ENCODE results near the gene PRDM5.

The PRDM5 gene

DNA sequence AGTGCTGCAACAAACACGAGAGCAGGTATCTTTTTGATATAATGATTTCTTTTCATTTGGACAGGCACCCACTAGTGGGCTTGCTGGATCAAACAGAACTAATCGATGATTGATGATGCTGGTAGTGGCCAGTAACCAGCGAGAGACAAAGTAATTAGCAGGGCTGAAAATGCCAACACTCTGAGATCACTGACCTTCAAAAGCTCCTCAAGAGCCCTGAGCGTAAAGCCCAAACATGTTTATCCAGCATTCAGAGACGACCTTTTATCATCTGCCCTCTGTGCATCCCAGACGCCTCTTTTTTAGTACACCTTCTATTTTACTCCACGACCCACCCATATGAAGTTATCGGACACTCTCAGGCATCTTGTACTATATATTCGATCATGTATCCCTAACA, 186.2 kb downstream of the PRDM5 start:
- DNase-seq: no peak

DNA sequence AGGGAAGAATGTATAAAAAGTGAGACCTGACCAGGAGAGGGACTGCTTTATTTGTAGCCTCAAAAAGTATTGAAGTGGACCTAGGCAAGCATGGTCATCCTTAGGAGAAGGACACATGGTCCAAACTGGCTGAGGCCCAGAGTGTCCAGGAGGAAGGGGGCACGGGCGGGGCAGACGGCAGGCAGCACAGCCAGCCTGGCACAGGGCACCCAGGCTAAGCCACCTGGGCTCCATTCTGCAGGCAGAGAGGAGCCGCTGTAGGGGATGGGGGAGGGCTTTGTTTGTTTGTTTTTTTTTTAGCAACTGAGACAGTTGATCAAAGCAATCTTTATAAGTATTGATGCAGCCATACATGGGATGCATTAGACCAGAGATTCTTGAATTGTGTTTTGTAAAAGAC, 188.6 kb downstream of the PRDM5 start:
- DNase-seq: no peak

DNA sequence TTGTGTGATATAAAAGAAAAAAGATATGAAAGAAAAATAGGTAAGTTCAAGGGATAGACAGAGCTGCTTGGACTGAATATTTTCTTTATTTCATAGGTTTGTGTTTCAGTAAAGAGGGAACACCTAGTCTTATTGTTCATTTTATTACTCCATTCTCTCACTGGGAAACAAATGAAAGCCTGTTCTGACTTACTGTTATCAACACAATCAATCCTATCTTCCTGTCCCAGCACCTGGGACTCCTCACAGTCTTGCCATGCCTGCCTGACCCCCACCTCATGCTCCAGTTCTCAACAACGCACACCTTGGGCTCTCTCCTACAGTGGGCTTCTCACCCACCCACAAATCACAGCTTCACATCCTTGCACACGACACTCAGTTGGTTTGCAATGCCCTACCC, 189.5 kb downstream of the PRDM5 start:
- DNase-seq: no peak

DNA sequence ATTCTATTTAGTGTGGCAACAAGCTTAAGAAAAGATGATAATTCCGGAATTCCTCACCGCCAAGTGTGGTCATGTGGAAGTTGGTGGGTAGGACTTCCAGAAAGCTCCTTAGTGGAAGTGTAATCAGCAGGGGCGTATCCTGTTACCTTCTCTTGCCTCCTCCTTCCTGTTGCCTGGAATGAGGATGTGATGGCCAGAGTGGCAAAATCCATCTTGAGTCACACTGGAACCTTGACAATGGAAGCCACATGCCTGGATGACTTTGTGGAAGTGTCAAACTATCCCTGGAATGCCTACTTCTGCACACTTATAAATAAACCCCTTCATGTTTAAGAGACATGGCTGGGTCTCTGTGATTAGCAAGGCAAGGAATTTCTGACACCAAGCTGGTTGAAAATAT, 191.0 kb downstream of the PRDM5 start:
- DNase-seq: no peak

- no peak for DNase-seq
Observed at GRCh38 chr4:120730777-120731320, 191.7 kb downstream of the PRDM5 start.

GRCh38 chr4:120728892-120729675, 193.4 kb downstream of the PRDM5 start:
- no peak for DNase-seq

DNA sequence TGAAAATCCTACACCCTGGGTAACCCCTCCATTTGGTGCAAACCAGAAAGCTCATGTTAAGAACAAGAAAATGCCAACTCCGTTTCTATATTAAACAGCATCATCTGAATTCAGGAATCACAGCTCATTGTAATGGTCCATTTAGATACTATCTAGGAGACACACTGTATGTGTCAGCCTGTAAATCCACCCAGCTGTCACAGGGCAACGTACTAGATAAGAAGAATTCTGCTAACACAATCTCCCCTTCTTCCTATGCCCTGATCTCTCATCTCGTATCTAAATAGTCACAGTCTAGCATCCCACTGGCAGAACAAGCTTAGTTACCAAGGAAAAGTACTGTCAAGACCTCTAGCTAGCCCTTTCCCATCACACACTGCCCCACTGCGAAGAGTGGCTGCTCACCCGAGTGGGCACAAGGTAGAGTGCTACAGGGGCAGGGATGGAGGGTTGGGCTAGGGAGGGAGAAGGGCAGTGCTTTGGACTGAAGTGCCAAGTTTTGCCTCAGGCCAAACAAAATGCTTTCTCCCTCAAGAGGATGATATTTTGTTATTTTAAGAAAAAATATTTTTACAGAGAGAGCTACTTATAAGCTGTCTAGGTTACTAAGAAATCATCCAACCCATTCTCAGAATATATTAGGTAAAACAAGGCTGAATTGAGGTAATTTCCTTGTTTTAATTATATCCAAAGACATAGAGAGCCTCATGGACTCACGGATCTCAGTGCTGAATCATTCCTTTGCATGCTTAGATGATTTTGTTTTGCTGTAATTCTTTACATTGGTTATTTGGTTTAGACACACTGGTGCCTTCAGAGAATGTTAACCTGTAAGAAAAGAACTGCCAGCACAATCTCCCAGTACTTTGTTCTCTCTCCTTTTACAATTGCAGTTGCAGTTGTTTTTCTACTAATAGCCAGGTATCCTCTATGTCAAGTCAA, 196.6 kb downstream of the PRDM5 start:
- DNase-seq: no peak

- DNase-seq: no peak
Observed at GRCh38 chr4:120724656-120725055, 197.9 kb downstream of the PRDM5 start.

DNA sequence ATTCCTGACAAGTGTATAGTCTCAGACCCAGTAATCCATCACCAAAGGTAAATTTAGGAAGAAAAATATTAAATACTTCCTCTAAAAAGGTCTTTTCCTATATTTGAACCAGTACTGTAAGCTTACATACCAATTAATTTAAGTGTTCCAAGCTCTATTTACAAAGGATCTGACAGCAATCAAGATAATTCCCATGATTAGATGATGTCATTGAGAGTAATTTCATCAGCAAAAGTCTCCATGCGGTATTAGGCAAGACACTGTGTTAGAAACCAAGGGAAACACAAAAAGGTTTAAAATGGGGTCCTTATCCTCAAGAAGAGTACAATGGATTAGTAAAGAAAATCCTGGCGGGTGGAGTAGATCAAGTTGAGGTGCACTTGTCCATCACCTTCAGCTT, 198.5 kb downstream of the PRDM5 start:
- DNase-seq: no peak

DNA sequence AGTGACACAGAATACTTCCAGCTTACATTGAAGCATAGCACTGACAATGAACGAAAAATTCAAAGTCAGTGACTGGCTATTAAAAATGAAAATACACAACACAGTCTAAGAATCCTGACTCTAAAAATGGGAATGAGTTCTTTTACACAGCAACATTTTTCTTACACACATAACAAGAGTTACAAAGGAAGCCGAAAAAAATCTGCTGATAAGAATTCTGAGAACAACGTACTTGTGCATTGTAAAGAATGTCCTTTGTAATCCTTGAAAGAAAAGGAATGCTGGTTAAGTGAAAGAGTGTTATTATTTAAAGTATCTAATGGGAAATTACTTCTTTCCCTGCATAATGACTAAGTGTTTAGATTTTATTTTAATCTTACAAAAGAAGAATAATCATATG, 199.4 kb downstream of the PRDM5 start:
- DNase-seq: no peak

DNA sequence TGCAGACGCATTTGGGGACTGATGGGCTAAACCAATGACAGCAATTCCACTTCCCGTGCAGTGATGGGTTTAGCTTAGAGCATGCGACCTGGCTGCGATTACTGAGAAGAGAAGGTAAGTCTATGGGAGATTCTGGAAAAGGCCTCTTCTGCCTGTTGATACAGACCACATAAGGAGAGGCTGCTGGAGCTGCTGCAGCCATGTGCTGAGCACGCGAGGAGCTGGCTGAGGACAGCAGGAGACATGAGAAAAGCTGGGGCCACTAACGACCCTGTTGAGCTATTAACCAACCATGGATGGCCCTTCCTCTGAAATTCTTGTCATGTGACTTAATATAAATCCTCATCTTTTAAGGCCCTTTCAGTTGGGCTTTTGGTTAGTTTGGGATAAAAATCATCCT, 199.9 kb downstream of the PRDM5 start:
- no peak for DNase-seq

- no peak for DNase-seq
Observed at GRCh38 chr4:120720354-120720934, 202.1 kb downstream of the PRDM5 start.

GRCh38 chr4:120718979-120719566, 203.5 kb downstream of the PRDM5 start:
- DNase-seq: no peak

- DNase-seq: no peak
Observed at GRCh38 chr4:120716346-120716745, 206.2 kb downstream of the PRDM5 start.

GRCh38 chr4:120714417-120715010, 208.0 kb downstream of the PRDM5 start:
- no peak for DNase-seq

GRCh38 chr4:120709991-120710390, 212.5 kb downstream of the PRDM5 start:
- DNase-seq: no peak

DNA sequence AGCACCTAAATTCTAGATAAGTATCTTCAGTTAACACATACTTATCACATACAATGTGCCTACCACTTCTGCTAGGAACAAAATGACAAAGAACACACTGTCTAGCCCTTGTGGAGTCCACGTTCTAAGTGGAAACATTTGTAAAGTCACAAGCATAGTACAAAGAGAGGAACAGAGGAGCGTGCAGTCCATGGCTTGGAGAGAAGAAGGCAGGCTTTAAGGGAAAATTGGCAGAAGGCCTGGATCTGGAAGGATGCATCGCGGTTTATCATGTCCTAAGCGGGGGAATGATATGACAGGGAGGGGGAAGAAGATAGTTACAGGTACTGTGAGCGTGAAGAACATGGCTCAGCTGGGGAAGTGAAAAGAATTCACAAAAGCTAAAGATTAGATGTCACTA, 218.0 kb downstream of the PRDM5 start:
- DNase-seq: no peak

- no peak for DNase-seq
Observed at GRCh38 chr4:120703908-120704307, 218.6 kb downstream of the PRDM5 start.

GRCh38 chr4:120699354-120699753, 223.2 kb downstream of the PRDM5 start:
- DNase-seq: no peak

DNA sequence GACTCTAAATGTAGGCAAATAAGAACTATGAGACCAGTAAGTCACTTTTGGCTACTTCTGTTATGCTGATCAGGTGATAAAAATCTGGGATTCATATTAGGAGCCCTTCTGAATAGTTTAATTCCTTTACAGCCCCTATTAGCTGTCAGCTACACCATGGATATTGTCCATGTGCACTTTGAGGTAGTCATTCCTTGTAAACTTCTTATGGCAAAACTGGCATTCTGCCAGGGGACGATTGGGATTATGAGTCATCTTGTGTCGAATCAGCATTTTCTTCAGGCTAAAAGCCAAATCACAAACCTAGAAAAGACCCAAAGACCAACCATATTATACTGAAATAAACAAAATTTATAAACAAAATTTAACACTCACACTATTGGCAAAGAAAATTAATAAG, 227.6 kb downstream of the PRDM5 start:
- DNase-seq: no peak

- no peak for DNase-seq
Observed at GRCh38 chr4:120693816-120694215, 228.7 kb downstream of the PRDM5 start.

GRCh38 chr4:120692964-120693363, 229.6 kb downstream of the PRDM5 start:
- DNase-seq: no peak

DNA sequence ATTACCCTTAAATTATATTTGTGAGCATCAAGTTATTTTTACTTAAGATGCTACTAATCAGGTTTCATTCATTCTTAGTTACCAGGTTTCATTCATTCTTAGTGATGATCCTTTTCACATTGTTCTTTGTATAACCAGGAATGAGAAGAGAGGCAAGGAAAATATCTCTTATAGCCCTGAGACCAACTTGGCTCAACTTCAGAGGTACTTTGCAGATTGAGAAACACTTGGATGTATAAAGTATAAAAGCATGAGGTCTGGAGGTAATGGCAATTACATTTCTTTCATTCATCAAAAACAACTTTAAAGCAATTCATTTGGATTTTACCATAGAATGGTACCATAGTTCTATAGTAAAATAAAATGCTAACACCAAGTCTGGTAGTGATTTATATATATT, 231.0 kb downstream of the PRDM5 start:
- DNase-seq: no peak
